Type B pancreatic cell (in vitro differentiated cells): ENCODE data around the gene LHFPL2. TPM values are rescaled to one million over a fixed set of nuclear protein-coding genes. Genes with fewer than 3 reads are reported as not detected.
"Not testable (repeated sequence)": the region's sequence is repeated elsewhere in the genome, so short reads cannot be mapped to it uniquely, and the experiment has no call there.

Experiments
- DNase-seq: peaks from one replicate; pipeline ENCODE4 v3.0.0; 2021; ENCODE audit warnings: mixed read lengths; ENCODE audit not compliant: unreplicated experiment; ENCODE audit errors: extremely low spot score
- H3K27ac Mint-ChIP-seq: 2 replicates; pipeline ENCODE4 v1.8.0; 2021; ENCODE audit warnings: mild to moderate bottlenecking, mixed read lengths
- H3K27me3 Mint-ChIP-seq: 2 replicates; pipeline ENCODE4 v1.8.0; 2021; ENCODE audit warnings: mixed read lengths
- H3K36me3 Mint-ChIP-seq: 2 replicates; pipeline ENCODE4 v1.8.0; 2021; ENCODE audit warnings: mixed read lengths
- H3K4me1 Mint-ChIP-seq: one replicate; pipeline ENCODE4 v1.8.0; 2021; ENCODE audit warnings: mixed read lengths; ENCODE audit not compliant: unreplicated experiment
- H3K4me3 Mint-ChIP-seq: 2 replicates; pipeline ENCODE4 v1.8.0; 2021; ENCODE audit warnings: mild to moderate bottlenecking, mixed read lengths
- H3K9me3 Mint-ChIP-seq: 2 replicates; pipeline ENCODE4 v1.8.0; 2021; ENCODE audit warnings: mixed read lengths
- CTCF ChIP-seq: fragments of 200-600 bp; sonication (generic); conservative IDR thresholded peaks from 2 replicates; pipeline ENCODE4 v1.5.0; 2021; ENCODE audit warnings: antibody characterized with exemption, mild to moderate bottlenecking
- total RNA-seq: library from RNA; stranded (reverse); gene quantifications from 2 replicates; pipeline ENCODE4 v1.2.1, GENCODE V29; 2021; ENCODE audit warnings: low replicate concordance

LHFPL2 gene
- total RNA-seq, 1 donor from 2014 or later = 35.3 TPM

GRCh38 chr5:78690253-78690972 lies 41.8 kb upstream of the LHFPL2 start:
- no peak for TF ChIP-seq CTCF
- H3K27me3 Mint-ChIP-seq = no peaks in the 10 kb centered on the region
- H3K9me3 Mint-ChIP-seq = no peaks in the 10 kb centered on the region
- H3K4me1 Mint-ChIP-seq = peaks cover 9% of the 10 kb centered on the region
- no peak overlapping the region for H3K27ac Mint-ChIP-seq
- no peak for DNase-seq
- H3K4me3 Mint-ChIP-seq = no peak overlapping the region
- peaks cover 4% of the 10 kb centered on the region for H3K36me3 Mint-ChIP-seq

GRCh38 chr5:78689540-78690252 lies 41.1 kb upstream of the LHFPL2 start:
- Mint-ChIP-seq H3K27ac (no peak overlapping the region), H3K4me1 (peaks cover 9% of the 10 kb centered on the region), H3K27me3 (no peaks in the 10 kb centered on the region), H3K4me3 (no peak overlapping the region), H3K9me3 (no peaks in the 10 kb centered on the region), H3K36me3 (peaks cover under 1% of the 10 kb centered on the region)
- TF ChIP-seq CTCF = no peak
- DNase-seq = no peak

- DNase-seq, H3K4me3 Mint-ChIP-seq, H3K27ac Mint-ChIP-seq, H3K27me3 Mint-ChIP-seq, H3K4me1 Mint-ChIP-seq, H3K36me3 Mint-ChIP-seq, H3K9me3 Mint-ChIP-seq: not testable (repeated sequence)
These were observed 38.9 kb upstream of the LHFPL2 start for GRCh38 chr5:78687514-78687913.

GRCh38 chr5:78683905-78684304 lies 35.3 kb upstream of the LHFPL2 start:
- DNase-seq, H3K27me3 Mint-ChIP-seq, H3K9me3 Mint-ChIP-seq, H3K36me3 Mint-ChIP-seq, H3K27ac Mint-ChIP-seq, H3K4me1 Mint-ChIP-seq, H3K4me3 Mint-ChIP-seq: not testable (repeated sequence)

GRCh38 chr5:78679905-78680304 lies 31.3 kb upstream of the LHFPL2 start:
- H3K4me3 Mint-ChIP-seq = no peak overlapping the region
- H3K4me1 Mint-ChIP-seq = no peaks in the 10 kb centered on the region
- H3K27ac Mint-ChIP-seq = no peak overlapping the region
- TF ChIP-seq CTCF = no peak
- DNase-seq = no peak
- no peaks in the 10 kb centered on the region for H3K36me3 Mint-ChIP-seq
- no peaks in the 10 kb centered on the region for H3K27me3 Mint-ChIP-seq
- H3K9me3 Mint-ChIP-seq = peaks cover 3% of the 10 kb centered on the region

GRCh38 chr5:78677777-78678668 lies 29.5 kb upstream of the LHFPL2 start:
- Mint-ChIP-seq H3K27me3 (no peaks in the 10 kb centered on the region), H3K4me1 (no peaks in the 10 kb centered on the region), H3K36me3 (no peaks in the 10 kb centered on the region), H3K4me3 (peak overlapping the region; percentile 36), H3K9me3 (peaks cover 3% of the 10 kb centered on the region), H3K27ac (peak overlapping the region; percentile 58)
- TF ChIP-seq CTCF = no peak
- DNase-seq = no peak
